ENCODE measurements around the gene ANKRD40CL. TPM values are rescaled to one million over a fixed set of nuclear protein-coding genes. Genes with fewer than 3 reads are reported as not detected.

ANKRD40CL gene
- total RNA-seq, 2 experiments from 2014 or later: not detected

- Histone ChIP-seq H3K27ac (ENCODE audit: low read depth in 1 of 2, low read length in 2 of 2) (peak within 1 kb of the TSS; percentile 89 to 97), H3K4me1 (ENCODE audit: insufficient read depth, low read length) (peaks cover 27% of the 10 kb centered on the region), H3K27me3 (ENCODE audit: control insufficient read depth in 1 of 2, insufficient read depth in 2 of 2, low read length in 2 of 2) (no peaks in the 10 kb centered on the region), H3K9me3 (ENCODE audit: control insufficient read depth in 1 of 2, insufficient read depth in 1 of 2, low read length in 2 of 2) (no peaks in the 10 kb centered on the region), H3K36me3 (ENCODE audit: insufficient read depth, low read length) (peaks cover 9% of the 10 kb centered on the region), H3K4me3 (ENCODE audit: low read length) (peak within 1 kb of the TSS; percentile 79)
- peaks cover 31% of the 10 kb centered on the region for H3K36me3 Mint-ChIP-seq (ENCODE audit: low read depth)
- no peaks in the 10 kb centered on the region for H3K27me3 Mint-ChIP-seq
- ChIA-PET CTCF (interaction anchor here (1.2 kb wide), 1 partner anchor 322 kb away, joined by 3 read pairs; the partner anchor contains the start of gene LRRC59), POLR2A (interaction anchor here (0.6 to 4.4 kb wide), 16 partner anchors 8 to 434 kb away, joined by 3 to 82 read pairs (median 4); partner anchors contain the start of genes ANKRD40, CACNA1G, LRRC59 and NME1)
- intact Hi-C loops (cut with DNase I, micrococcal nuclease): loop anchor here (1.0 to 5.0 kb wide), 3 partner anchors 11 to 433 kb away; partner anchors contain the start of genes ANKRD40 (in 1 of the 2) and NME1 (in 1 of the 2)
- ATAC-seq (ENCODE audit: poor library complexity) (peak; percentile 91), DNase-seq (peak; percentile 84 to 96 (median 90))
- H3K4me3 Mint-ChIP-seq: peak within 1 kb of the TSS; percentile 95
- H3K4me1 Mint-ChIP-seq (ENCODE audit: low read depth): peaks cover 34% of the 10 kb centered on the region
- no peaks in the 10 kb centered on the region for H3K9me3 Mint-ChIP-seq
- peak within 1 kb of the TSS; percentile 86 for H3K27ac Mint-ChIP-seq
- no peak for TF ChIP-seq CTCF (IDR thresholded peaks at IDR 0.05)
Measured at GRCh38 chr17:50719144-50719923, 48.0 kb downstream of the ANKRD40CL start, which contains the start of gene LUC7L3. Gene LUC7L3, plus strand, starts transcription at chr17:50719603. Its CDS starts 130 bp downstream, at chr17:50719733.

- Mint-ChIP-seq H3K4me3 (no peak overlapping the region), H3K4me1 (ENCODE audit: low read depth) (peaks cover 6% of the 10 kb centered on the region), H3K27me3 (no peaks in the 10 kb centered on the region), H3K36me3 (ENCODE audit: low read depth) (peaks cover 14% of the 10 kb centered on the region), H3K27ac (no peak overlapping the region), H3K9me3 (no peaks in the 10 kb centered on the region)
- Histone ChIP-seq H3K36me3 (ENCODE audit: insufficient read depth, low read length) (no peaks in the 10 kb centered on the region), H3K27ac (ENCODE audit: low read depth in 1 of 2, low read length in 2 of 2) (no peak overlapping the region), H3K27me3 (ENCODE audit: control insufficient read depth in 1 of 2, insufficient read depth in 2 of 2, low read length in 2 of 2) (no peaks in the 10 kb centered on the region), H3K4me1 (ENCODE audit: insufficient read depth, low read length) (peaks cover 7% of the 10 kb centered on the region), H3K9me3 (ENCODE audit: control insufficient read depth in 1 of 2, insufficient read depth in 1 of 2, low read length in 2 of 2) (no peaks in the 10 kb centered on the region), H3K4me3 (ENCODE audit: low read length) (no peak overlapping the region)
- ChIA-PET POLR2A (no interaction called here), CTCF (no interaction called here)
- ATAC-seq (ENCODE audit: poor library complexity) (no peak), DNase-seq (no peak)
- intact Hi-C loops (cut with DNase I, micrococcal nuclease): loop anchor here in 1 of 2 experiments (5.0 kb wide), 1 partner anchor 437 kb away; the partner anchor contains the start of gene NME1
- TF ChIP-seq CTCF (IDR thresholded peaks at IDR 0.05): no peak
Measured at GRCh38 chr17:50715471-50715870, 51.8 kb downstream of the ANKRD40CL start.

- H3K27me3 ChIP-seq (ENCODE audit: control insufficient read depth in 1 of 2, insufficient read depth in 2 of 2, low read length in 2 of 2): no peaks in the 10 kb centered on the region
- POLR2A ChIA-PET: no interaction called here
Measured at GRCh38 chr17:50712641-50713040, 54.7 kb downstream of the ANKRD40CL start.

More at GRCh38 chr17:50712641-50713040, 54.7 kb downstream of the ANKRD40CL start:
- Mint-ChIP-seq H3K27ac (no peak overlapping the region), H3K9me3 (no peaks in the 10 kb centered on the region), H3K27me3 (no peaks in the 10 kb centered on the region), H3K36me3 (ENCODE audit: low read depth) (peaks cover 4% of the 10 kb centered on the region), H3K4me3 (no peak overlapping the region), H3K4me1 (ENCODE audit: low read depth) (peaks cover 23% of the 10 kb centered on the region)
- intact Hi-C loops (cut with DNase I, micrococcal nuclease): no loop called here
- Histone ChIP-seq H3K36me3 (ENCODE audit: insufficient read depth, low read length) (no peaks in the 10 kb centered on the region), H3K9me3 (ENCODE audit: control insufficient read depth in 1 of 2, insufficient read depth in 1 of 2, low read length in 2 of 2) (no peaks in the 10 kb centered on the region), H3K4me3 (ENCODE audit: low read length) (no peak overlapping the region), H3K4me1 (ENCODE audit: insufficient read depth, low read length) (peaks cover 19% of the 10 kb centered on the region), H3K27ac (ENCODE audit: low read depth in 1 of 2, low read length in 2 of 2) (no peak overlapping the region)
- no peak for TF ChIP-seq CTCF (IDR thresholded peaks at IDR 0.05)
- ATAC-seq (ENCODE audit: poor library complexity) (no peak), DNase-seq (no peak)
- CTCF ChIA-PET: no interaction called here

Small RNA genes within 50 kb of the gene (microRNA-seq; reads per million reads assigned to microRNA genes)
- gene MIR8059 (ENCODE audit: borderline microRNAs expressed, borderline replicate concordance): not detected

Other genes with a start within 250 kb of the ANKRD40CL start
- gene EPN3, start 234.8 kb downstream of the ANKRD40CL start, total RNA-seq: not detected
- gene SPATA20, start 220.3 kb downstream of the ANKRD40CL start, total RNA-seq: 10 to 100 TPM; 10.2 to 10.3 TPM
- gene CACNA1G, start 206.8 kb downstream of the ANKRD40CL start, total RNA-seq: not detected
- under 1 TPM in 1 of 2 experiments, not detected in 1; 0.19 TPM for gene ABCC3, start 132.6 kb downstream of the ANKRD40CL start, total RNA-seq
- 10 to 100 TPM; 22.8 to 24.0 TPM for gene ANKRD40, start 59.6 kb downstream of the ANKRD40CL start, total RNA-seq
- 100 to 1,000 TPM; 116 to 126 TPM for gene LUC7L3, start 47.9 kb downstream of the ANKRD40CL start, total RNA-seq
- not detected for gene WFIKKN2, start 68.1 kb upstream of the ANKRD40CL start, total RNA-seq
- gene TOB1, start 98.8 kb upstream of the ANKRD40CL start, total RNA-seq: 100 to 1,000 TPM; 419 to 449 TPM